ENCODE data around the gene TFPI2.

DNA sequence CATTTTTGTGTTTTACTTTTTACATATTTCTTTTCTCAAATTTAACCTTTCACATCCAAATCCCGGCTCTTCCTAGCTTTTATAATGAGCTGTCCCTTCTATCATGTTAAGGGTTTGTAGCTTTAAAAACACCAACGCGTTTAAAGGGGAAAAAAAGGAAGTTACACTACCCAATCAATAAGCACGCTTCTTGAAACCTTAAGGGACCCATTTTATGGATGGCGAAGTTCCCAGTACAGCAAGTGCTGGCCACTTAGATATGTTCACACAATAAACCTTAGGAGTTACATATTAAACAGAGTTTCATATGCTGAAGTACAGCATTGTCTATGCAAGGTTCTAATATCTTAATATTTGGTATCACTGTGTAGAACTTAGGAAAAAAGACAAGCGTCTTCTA lies 32.7 kb upstream of the TFPI2 start:
- TF ChIP-seq, protein P1, sequence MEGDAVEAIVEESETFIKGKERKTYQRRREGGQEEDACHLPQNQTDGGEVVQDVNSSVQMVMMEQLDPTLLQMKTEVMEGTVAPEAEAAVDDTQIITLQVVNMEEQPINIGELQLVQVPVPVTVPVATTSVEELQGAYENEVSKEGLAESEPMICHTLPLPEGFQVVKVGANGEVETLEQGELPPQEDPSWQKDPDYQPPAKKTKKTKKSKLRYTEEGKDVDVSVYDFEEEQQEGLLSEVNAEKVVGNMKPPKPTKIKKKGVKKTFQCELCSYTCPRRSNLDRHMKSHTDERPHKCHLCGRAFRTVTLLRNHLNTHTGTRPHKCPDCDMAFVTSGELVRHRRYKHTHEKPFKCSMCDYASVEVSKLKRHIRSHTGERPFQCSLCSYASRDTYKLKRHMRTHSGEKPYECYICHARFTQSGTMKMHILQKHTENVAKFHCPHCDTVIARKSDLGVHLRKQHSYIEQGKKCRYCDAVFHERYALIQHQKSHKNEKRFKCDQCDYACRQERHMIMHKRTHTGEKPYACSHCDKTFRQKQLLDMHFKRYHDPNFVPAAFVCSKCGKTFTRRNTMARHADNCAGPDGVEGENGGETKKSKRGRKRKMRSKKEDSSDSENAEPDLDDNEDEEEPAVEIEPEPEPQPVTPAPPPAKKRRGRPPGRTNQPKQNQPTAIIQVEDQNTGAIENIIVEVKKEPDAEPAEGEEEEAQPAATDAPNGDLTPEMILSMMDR (IDR thresholded peaks at IDR 0.05; ENCODE audit: borderline replicate concordance, extremely low read depth, low read length, poor library complexity, severe bottlenecking) = no peak
- TF ChIP-seq EZH2 (IDR thresholded peaks at IDR 0.05; ENCODE audit: borderline replicate concordance, low read depth, low read length, severe bottlenecking) = no peak

Data from DND-41 (cell line).